OCI-M1 (cell line): ENCODE results near the gene DUS1L.

Experiments
- DNase-seq: peaks from one replicate; lab custom pipeline; 2025; lab: John Stamatoyannopoulos, UW

DUS1L gene

DNA sequence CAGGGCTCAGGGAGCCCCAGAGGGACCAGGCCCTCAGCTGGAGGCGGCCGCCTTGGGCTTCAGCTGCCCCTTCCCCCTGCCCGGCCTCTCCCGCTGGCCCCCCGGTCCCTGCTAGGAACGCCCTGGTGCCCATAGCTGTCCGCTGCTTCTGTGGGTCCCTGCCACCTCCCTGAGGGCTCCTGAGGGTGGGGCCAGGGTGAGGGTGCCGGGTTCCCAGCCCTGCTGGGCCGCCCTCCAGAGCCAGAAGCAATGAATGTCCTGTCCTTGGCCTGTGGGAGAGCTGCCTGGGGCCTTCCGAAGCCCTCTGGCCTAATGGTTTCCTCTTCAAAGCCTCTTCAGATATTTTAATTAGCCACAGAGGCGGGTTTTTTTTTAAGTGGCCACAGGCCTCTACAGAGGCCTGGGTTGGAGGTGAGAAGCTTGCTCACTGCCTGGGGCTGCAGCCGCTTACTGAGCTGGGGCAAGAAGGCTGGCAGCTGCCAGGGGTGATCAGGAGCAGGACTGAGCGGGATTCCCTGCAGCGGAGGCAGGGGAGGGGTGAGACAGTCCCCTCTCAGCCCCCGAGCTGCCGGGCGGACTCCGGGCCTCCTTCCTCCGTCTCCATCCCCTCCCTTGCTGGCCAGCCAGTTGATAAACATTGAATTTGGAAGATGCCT lies 52.8 kb downstream of the DUS1L start:
- no peak for DNase-seq

DNA sequence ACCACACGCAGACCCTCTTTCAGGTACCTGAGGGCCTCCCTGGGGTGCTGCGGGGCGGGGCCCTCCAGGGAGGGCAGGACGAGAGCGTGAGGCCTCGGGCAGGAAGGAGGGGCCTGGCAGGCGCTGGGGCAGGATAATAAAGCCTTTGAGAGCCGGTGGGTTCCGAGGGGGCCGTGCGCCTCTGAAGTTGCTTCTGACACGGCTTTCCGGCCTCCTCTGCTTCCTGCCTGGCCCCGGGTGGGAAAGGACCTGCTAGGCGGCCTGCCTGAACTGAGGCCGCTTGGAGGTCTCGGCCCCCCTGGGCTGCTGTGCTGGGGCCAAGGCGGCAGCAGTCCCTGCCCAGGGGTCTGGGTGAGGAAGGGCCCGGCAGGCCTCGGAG lies 53.4 kb downstream of the DUS1L start:
- no peak for DNase-seq

DNA sequence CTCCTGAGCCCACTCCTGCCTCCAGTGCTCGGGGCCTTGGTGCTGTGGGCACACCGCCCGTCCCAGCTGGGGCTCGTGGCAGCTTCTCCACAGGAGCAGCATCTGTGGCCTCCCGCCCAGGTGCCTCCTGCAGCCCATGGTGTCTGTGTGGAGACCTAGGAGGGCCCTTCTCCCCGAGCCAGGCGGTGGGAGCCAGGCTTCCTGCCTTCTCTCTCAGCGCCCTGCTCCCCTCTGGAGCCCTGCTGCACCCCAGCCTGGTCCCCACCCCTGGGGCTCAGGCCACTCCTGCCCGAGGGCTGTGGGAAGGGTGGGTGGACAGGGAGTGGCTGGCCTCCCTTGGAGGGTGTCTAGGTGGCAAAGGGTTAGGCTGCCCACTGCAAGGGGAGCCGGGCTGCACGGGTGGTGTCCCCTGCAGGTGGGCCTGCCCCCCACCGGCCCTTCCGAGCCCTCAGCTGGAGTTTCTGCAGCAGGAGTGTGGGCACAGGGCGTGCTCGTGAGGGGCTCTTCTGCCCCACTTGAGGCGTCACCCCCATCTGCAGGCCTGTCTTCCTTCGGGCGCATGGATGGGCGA lies 53.9 kb downstream of the DUS1L start:
- DNase-seq: no peak

DNA sequence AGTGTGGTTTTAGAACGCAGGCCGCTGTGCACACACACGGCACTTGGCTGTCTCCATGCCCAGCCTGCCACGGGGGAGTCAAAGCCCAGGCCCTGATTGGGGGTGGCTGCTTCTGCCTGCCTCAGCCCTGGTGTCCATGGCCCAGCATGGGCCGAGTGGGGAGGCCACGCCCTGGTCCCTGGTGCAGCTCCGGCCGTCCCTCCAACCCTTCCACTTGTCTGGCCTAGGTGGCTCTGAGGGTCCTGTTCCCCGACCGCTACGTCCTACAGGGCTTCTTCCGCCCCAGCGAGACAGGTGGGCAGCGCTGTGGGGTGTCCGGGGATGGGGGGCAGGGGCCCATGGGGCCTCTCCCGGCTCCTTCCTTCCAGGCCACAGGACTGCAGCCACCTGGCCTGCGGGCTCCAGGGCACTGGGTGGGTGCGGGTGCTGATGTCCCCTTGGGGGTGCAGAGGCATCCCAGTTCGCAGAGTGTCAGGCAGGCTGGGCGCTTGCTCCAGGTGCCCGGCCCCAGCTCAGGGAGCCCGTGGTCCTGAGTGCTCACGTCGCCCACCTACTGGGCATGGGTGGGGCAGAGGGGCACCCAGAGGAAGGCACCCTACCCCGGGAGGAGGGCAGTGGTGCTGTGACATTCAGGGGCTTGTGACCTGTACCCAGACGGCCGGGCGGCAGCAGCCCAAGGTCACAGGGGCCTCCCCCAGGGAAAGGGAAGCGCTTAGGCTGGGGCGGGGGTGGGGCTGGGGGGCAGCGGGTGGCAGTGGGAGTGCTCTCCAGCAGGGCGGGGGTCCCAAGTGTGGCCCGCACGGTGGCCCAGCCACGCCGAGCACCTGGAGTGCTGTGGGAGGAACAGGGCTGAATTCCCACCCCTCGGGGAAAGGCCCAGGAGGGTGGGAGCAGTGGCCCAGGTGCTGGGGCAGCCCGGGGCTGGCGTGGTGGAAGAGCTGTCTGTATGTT lies 54.8 kb downstream of the DUS1L start:
- no peak for DNase-seq

DNA sequence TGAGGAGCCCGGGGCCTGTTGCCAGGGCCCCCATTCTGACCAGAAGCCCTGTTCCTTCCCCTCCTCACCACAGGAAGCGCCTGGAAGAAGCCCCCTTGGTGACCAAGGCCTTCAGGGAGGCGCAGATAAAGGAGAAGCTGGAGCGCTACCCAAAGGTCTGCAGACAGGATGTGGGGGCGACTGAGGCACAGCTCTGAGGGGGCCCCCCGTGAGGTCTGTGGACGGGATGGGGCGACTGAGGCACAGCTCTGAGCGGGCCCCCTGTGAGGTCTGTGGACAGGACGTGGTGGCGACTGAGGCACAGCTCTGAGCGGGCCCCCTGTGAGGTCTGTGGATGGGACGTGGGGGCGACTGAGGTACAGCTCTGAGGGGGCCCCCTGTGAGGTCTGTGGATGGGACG lies 56.2 kb downstream of the DUS1L start:
- no peak for DNase-seq

DNA sequence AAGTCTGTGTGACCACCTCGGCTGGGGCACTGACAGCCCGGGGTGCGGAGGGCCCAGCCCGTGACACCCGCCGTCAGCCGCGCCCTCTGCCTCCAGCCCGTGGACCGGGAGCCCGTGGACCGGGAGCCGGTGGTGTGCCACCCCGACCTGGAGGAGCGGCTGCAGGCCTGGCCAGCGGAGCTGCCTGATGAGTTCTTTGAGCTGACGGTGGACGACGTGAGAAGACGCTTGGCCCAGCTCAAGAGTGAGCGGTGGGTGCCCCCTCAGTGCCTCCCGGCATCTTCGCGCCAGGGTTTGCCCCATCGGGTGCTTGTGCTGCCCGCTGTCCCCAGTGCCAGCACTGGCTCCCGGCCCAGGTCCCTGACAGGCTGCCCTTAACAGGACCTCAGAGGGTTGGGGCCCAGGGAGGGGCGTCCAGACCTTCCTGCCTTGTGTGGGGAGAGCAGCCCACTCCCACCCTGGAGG lies 56.6 kb downstream of the DUS1L start:
- DNase-seq: no peak

DNA sequence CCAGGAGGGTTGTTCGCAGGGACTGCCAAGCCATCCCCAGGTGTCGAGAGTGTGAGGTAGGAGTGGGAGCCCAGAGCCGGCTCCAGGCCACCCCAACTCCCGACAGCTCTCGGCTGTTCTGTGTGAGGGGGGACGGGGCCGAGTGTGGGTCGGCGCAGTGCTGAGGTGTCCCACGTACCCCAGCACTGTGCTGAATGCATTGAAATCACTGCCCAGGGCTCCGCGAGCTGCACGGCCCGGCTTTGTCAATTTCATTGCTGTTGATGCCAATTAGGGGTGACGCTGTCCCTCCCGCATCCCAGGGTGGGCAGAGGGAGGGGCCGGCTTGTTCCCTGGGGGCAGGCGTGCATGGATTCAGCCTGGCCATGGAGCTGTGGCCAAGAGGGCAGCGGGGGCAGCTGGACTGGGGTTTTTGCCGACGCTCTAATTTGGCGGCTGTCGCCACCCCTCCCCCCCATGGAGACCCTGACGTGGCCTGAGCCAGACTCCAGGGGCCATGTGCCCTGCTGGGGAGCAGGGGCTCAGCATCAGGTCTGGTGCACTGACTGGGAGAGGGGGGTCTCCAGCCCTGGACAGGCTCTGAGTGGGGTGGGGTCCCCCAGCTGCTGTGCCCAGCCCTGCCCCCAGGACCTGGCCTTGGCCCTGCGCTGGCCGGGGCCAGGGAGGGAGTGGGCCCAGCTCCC lies 57.2 kb downstream of the DUS1L start:
- DNase-seq: no peak
